Activated CD4-positive, CD25-positive, alpha-beta regulatory T cell treated with anti-CD3 and anti-CD28 coated beads, Interleukin-2, amount 50 U/mL, for 72 hours (primary cell): ENCODE measurements around the gene CORIN.
"Not testable (repeated sequence)": the region's sequence is repeated elsewhere in the genome, so short reads cannot be mapped to it uniquely, and the experiment has no call there.

Experiments
- DNase-seq: peaks from one replicate; pipeline ENCODE4 v3.0.0; 2021

The CORIN gene

DNA sequence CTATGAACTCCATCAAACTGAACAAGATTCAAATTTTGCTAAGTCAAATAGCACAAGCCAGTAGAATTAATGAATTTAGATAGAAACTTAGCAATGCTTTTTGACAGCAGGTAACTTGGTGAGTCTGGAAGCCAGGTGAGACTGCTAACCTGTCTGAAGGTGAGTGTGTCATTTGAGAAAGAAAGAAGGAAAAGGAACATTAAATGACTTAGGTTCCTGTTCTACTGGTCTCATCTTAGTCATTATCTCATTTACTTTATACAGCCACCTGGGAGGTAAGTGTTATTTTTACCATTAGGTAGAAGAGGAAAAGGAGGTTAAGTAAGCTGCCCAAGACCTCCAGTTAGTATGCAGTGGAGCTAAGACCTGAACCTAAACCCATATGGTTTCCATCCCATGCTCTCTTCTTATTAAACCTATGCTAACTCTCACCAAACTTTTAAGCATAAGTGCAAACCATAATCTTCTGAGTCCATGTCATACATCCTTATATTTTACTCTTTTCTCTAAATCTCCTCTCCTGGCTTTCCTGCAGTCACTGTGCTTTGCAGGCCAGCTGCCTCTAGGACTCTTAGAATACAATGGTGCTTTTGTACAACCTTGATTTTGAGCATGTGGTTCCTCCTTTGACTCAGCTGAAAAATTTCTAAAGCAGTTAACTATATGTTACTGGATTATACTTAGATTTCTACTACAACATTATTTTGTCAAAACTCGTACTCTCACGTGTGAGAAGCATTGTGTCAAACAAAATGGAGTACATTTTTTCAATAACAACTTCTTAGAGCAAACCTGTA lies 284.3 kb downstream of the CORIN start:
- no peak for DNase-seq

- no peak for DNase-seq
Observed at GRCh38 chr4:47551682-47552081, 286.2 kb downstream of the CORIN start.

- no peak for DNase-seq
Observed at GRCh38 chr4:47550899-47551548, 286.8 kb downstream of the CORIN start.

DNA sequence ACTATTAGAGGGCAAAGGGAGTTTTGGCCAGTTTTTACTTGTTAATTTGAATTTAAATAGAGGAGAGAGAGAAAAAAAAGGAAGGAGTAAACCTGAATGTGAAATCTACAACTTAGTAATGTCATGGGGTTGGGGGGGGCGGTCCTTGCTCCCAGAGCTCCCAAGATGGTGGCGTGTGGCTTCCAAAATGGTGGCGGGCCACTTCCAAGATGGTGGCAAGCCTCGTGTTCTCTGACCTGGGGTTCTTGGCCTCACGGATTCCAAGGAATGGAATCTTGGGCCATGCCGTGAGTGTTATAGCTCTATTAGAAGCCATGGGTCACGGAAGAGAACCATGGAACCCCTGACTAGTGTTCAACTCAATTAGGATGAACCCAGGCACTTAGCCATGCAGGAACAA lies 287.5 kb downstream of the CORIN start:
- DNase-seq: not testable (repeated sequence)
